HT1080 (cell line): Measurements from ENCODE around the gene PTPRG. TPM values are rescaled to one million over a fixed set of nuclear protein-coding genes. Genes with fewer than 3 reads are reported as not detected.

Experiments
- DNase-seq: peaks from one replicate; pipeline ENCODE4 v3.0.0-alpha.2; 2015; ENCODE audit warnings: low read depth
- total RNA-seq: library from RNA; depleted of rRNA; stranded (reverse); fragments of >200 nt; shearing (Covaris generic); gene quantifications from 2 replicates; pipeline ENCODE4 v1.2.3, GENCODE V29; 2014

Gene PTPRG
- total RNA-seq, 1 experiment from 2014 or later, result 41.1 TPM

DNA sequence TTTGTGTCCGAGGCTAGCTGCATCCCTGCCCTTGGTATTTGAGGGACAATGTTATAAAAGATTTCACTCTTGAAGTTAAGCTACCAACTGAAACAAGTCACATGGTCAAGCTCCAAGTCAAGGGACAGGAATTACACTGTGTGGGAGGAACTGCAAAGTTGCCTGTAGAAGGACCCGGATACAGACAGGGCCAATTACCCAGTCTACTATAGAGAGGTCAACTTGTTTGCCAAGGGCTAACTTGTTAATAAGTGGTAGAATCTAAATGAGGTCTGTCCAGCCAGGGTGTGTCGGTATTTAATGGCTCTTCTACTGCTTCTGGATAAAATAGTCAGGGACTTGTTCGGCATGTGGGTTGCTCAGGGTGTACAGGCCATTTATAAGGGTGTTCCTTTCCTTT, 55.7 kb downstream of the PTPRG start:
- DNase-seq, result no peak

- no peak for DNase-seq
These were observed 56.3 kb downstream of the PTPRG start for GRCh38 chr3:61617651-61618050.

DNA sequence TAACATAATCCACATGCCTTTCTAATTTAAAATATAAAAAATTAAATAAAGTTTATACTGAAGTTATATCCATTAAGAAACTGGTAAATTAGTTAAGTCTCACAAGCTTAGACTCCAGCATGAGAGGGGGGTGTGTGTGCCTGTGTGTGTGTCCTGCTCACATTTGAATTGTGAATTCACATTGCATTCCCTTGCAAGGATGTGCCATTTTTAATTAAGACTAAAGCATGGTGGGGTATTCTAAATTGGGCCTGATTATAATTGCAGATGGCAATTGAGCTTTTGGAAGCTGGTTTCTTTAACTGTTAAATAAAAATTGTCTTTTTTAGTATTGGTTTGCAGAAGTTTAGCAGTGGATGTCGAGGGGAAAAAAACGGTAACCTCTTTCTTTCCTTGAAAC, 56.9 kb downstream of the PTPRG start:
- DNase-seq, result no peak

- DNase-seq, result no peak
These were observed 57.5 kb downstream of the PTPRG start for GRCh38 chr3:61618871-61619270.

DNA sequence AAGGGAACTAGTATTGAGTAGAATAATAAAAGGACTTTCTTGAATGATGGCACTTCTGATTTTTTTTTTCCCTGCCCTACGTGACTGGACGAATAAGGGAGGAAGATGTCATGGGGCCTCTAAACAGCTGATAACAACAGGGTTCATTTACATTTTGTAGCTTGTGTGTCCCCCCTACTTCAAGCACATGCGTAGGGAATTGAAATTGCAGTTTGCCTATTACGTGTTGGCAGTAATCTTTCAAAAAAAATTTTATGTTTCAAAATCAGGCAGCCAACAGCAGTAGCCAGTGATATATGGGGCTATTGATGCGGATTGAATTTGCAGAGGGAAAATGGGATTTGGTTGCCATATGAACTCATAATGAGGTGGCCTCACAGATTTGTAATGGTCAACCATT, 58.7 kb downstream of the PTPRG start:
- no peak for DNase-seq

- DNase-seq, result no peak
These were observed 62.9 kb downstream of the PTPRG start for GRCh38 chr3:61624300-61624699.

DNA sequence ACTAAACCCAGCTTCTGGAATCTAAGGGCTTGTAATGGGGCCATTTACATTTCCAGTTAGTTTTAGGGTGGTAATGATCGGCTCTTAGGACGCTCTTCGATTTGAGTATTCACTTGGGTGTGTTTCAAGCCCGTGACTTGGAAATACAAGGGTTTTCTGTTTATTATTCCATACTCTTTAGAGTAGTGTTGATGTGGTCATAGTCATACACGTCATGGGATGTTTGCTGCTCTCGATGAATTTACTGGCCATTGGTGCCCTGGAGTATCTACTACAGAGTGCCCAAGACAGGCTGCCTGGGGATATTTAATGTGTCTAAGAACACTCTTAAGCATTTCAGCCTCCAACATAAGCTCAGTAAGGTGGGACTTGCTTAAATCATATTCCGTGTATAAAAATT, 64.1 kb downstream of the PTPRG start:
- DNase-seq, result no peak

- no peak for DNase-seq
These were observed 65.1 kb downstream of the PTPRG start for GRCh38 chr3:61626484-61626883.

- DNase-seq, result peak; percentile 82
These were observed 66.4 kb downstream of the PTPRG start for GRCh38 chr3:61627768-61628185.

GRCh38 chr3:61628636-61629035, 67.3 kb downstream of the PTPRG start:
- DNase-seq, result no peak

GRCh38 chr3:61629442-61629841, 68.1 kb downstream of the PTPRG start:
- no peak for DNase-seq

GRCh38 chr3:61631108-61631769, 69.9 kb downstream of the PTPRG start:
- no peak for DNase-seq

DNA sequence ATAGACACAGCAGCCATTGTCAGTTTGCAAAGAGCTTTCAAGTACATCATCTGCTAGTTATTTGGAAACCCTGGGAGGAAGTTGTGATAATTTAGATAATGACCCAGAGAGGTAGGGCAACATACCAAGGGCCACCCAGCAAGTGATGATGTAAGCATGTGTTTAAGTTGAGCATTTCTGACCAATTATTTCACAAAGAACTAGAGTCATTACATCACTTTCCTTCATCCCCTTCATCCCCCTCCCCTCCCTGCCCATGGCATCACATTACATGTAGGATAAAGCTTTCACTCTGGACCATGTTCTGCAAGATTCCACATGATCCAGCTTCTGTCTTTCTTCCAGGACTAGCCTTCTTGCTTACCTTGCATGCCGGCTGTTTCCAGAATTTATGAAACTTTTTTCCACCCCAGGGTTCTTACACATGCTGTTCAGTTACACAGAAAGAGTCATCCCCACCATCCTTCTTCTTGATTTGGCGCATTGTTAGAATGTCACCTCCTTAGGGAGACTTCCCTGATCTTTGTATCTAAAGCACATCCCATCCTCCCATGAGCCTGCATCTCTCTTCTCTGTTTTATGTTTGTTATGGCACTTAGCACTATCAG, 71.3 kb downstream of the PTPRG start:
- DNase-seq, result no peak

GRCh38 chr3:61634678-61635077, 73.3 kb downstream of the PTPRG start:
- no peak for DNase-seq

DNA sequence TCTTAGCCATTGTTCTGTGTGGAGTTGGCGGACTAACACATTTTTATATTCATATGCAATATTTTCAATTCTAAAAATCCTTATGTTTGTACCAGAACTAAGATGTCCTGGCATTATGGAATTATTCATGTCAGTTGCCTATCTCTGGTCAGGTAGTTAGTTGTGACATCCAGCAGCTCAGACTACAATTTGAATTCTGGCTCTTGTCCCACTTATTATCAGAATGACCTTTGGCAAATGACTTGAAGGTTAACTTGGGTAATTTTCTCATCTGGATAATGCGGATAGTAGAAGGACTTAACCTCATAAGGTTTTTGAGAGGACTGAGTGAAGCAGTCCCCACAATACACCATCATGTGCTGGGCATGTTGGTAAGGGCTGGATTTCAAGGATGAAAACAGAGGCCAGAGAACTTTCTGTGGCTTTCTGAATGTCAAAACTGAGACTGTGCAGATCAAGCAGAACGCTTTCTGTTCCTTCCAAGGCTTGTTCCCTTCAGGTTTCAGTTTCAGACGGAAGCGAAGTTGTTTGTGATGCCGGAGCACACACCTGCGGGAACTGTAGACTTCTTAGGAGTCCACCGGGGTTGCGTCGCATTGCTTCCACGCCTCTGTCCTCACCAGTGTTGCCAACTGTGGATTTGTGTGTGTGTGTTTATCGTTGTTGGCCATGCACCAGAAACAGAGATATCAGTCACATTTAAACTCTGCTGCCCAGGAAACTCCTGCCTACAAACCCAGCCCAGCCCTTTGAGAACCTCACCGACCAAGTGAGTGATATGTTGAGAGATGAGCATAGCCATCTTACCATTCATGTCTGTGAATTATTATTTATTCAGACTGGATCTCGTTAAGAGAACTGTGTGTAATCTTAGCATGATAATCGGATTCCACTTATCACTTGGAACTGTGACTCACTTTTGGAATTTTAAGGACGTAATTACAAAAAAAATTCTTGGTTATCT, 76.0 kb downstream of the PTPRG start:
- no peak for DNase-seq

GRCh38 chr3:61638741-61639140, 77.4 kb downstream of the PTPRG start:
- DNase-seq, result no peak

- DNase-seq, result no peak
These were observed 78.6 kb downstream of the PTPRG start for GRCh38 chr3:61639991-61640390.

DNA sequence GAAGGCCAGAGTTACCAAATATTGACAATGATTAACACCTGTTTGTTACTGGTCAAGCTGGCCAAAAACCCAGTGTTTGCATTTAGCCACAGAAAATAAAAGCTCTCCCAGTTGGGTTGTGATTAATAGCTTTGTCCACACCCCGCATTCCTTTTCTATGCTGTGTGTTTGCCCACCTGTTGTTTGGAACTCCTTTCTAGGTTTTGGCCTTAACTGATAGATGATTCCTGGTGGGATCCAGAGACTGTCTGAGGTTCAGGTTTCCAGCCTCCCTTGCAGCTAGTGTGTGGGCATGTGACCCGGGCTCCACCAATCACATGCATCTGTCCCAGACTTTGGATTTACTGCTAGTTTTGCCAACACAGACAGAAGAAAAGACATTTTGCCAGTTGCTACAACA, 83.8 kb downstream of the PTPRG start:
- peak; percentile 33 for DNase-seq

DNA sequence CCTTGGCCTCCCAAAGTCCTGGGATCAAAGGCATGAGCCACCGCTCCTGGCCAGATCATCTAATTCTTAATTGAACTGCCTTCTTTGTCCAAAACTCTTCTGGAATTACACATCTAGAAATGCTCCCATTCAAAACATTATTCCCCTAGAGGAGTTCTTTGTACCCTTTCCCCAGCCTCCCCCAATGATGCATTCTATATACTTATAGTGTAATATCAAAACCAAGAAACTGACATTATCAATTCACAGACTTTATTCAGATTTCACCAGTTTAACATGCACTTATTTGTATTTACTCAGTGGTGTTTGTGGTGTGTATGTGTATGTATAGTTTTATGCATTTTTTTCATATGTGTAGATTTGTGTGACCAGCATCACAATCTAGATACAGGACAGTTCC, 85.0 kb downstream of the PTPRG start:
- no peak for DNase-seq

- no peak for DNase-seq
These were observed 85.6 kb downstream of the PTPRG start for GRCh38 chr3:61646851-61647525.

GRCh38 chr3:61648481-61648880, 87.1 kb downstream of the PTPRG start:
- no peak for DNase-seq
